GM19099 (cell line): ENCODE results near the gene NMNAT2.

Experiments
- POLR2A ChIP-seq: IDR thresholded peaks from 3 replicates; pipeline ENCODE4 v1.6.1; 2011; ENCODE audit warnings: low read depth; ENCODE audit not compliant: insufficient read length; ENCODE audit errors: extremely low read depth

The NMNAT2 gene

GRCh38 chr1:183355797-183356196 is 62.4 kb downstream of the NMNAT2 start:
- no peak for TF ChIP-seq POLR2A

- TF ChIP-seq POLR2A = no peak
These were observed 63.0 kb downstream of the NMNAT2 start for GRCh38 chr1:183355181-183355580.

GRCh38 chr1:183353597-183353996 is 64.6 kb downstream of the NMNAT2 start:
- TF ChIP-seq POLR2A = no peak

- no peak for TF ChIP-seq POLR2A
These were observed 68.9 kb downstream of the NMNAT2 start for GRCh38 chr1:183349201-183349711.

- no peak for TF ChIP-seq POLR2A
These were observed 71.9 kb downstream of the NMNAT2 start for GRCh38 chr1:183346276-183346732.

GRCh38 chr1:183339556-183340167 is 78.5 kb downstream of the NMNAT2 start:
- TF ChIP-seq POLR2A = no peak

- no peak for TF ChIP-seq POLR2A
These were observed 87.0 kb downstream of the NMNAT2 start for GRCh38 chr1:183331091-183331742.

GRCh38 chr1:183330335-183330734 is 87.8 kb downstream of the NMNAT2 start:
- TF ChIP-seq POLR2A = no peak

- TF ChIP-seq POLR2A = no peak
These were observed 89.8 kb downstream of the NMNAT2 start for GRCh38 chr1:183328371-183328770.

GRCh38 chr1:183327434-183328290 is 90.5 kb downstream of the NMNAT2 start:
- TF ChIP-seq POLR2A = no peak

GRCh38 chr1:183323849-183324683 is 94.1 kb downstream of the NMNAT2 start:
- no peak for TF ChIP-seq POLR2A

GRCh38 chr1:183319606-183320005 is 98.6 kb downstream of the NMNAT2 start:
- no peak for TF ChIP-seq POLR2A

- no peak for TF ChIP-seq POLR2A
These were observed 99.1 kb downstream of the NMNAT2 start for GRCh38 chr1:183319051-183319450.

- no peak for TF ChIP-seq POLR2A
These were observed 99.7 kb downstream of the NMNAT2 start for GRCh38 chr1:183318433-183318832.
